GM18511 (cell line): ENCODE data around the gene ESYT3.
"Not testable (repeated sequence)": the region's sequence is repeated elsewhere in the genome, so short reads cannot be mapped to it uniquely, and the experiment has no call there.

Source experiments
- ATAC-seq: cut with Tn5 transposase; IDR thresholded peaks from one replicate; pipeline ENCODE4 v1.9.1; 2021; ENCODE audit warnings: mild to moderate bottlenecking, moderate library complexity; ENCODE audit not compliant: unreplicated experiment

Gene ESYT3

DNA sequence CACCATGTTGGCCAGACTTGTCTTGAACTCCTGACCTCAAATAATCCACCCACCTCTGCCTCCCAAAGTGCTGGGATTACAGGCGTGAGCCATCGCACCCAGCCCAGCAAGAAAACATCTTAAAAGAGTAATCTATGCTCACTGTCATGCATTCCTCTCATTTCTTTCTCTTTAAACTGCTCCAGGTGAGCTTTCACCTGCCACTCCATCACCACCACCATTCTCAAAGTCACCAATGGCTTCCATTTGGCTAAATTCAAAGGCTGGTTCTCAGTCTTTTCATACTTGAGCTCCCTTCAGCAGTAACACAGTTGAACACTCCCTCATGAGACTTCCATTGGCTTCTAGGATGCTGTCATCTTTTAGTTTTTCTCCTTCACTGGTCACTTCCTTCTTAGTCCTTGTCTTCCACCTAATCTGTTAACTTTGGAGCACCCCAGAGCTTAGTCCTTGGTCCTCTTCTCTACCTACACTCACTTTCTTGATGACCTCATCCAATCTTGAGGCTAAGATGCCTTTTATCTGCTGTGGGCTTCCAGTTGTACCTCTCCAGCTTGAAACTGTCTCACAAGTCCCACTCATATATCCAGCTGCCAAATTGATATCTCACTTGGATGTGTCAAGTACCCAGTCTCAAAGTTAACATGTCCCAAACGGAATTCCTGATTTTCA, 27.0 kb upstream of the ESYT3 start:
- ATAC-seq, result no peak

DNA sequence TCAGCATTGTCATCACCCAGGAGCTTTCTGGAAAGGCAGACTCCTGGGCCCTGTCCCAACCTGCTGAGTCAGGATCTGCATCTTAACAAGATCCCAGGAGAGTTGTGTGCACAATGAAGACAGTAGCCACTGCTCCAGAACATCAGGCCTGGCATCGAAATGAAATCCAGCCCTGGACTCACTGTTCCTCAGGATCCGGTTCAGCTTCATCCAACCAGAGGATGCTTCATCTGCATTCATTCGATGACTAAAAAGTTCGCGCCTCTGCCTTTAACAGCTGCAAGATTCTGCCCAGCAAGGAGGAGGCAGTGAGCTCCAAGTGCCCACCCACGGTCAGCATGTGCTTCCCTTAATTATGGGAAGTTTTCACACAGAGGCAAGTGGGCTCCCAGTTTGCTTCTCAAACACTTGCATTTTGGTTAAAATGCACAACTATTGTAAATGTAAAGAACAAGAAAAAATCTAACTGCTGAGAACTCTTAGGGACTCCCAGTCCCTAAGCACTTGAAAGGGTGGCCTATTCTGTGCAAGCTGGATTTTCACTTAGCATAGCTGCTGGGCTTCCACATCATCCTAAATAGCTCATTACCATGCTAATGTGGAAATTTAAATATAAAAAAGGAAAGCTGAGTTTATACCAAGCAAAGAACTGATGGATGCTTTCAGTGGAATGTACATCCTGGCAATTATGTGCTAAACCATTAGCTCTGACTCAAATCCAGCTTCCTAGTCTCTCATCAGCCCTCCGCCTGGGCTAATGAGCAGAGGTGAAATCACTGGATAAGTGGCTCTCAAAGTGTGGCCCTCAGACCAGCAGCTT, 25.5 kb upstream of the ESYT3 start:
- no peak for ATAC-seq

DNA sequence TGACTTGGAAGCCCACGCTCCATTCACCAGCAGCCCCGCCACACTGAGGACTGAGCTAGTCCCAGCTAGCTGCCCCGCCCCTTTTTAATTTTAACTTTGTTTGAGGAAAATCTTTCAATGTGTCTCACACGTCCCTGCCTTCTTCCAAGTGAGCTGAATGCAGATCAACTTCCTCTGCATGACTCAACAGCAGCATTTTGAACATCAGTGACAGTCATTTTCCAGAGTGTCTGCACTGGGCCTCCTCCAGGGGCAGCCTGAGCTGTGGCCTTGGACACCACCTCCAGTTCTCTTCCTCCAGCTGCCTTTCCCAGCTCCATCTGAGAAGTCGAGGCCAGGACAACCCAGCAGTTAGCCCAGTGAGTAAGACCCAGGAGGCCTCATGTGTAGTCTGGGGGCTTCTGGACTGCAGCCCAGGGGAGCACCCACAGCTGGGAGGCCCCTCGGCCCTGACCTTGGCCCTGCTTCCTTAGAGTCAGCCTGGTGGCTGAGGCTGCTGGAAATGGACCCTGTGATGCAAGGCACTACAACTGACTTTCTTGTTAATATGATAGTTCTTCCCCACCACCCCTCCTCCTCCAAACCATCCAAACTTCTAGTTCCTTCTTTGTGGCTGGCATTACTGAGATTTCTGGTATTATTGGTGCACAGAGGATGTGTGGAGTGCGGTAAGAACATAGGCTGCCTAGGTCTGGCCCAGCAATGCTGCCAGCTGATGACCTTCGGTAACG, 21.4 kb upstream of the ESYT3 start:
- no peak for ATAC-seq

DNA sequence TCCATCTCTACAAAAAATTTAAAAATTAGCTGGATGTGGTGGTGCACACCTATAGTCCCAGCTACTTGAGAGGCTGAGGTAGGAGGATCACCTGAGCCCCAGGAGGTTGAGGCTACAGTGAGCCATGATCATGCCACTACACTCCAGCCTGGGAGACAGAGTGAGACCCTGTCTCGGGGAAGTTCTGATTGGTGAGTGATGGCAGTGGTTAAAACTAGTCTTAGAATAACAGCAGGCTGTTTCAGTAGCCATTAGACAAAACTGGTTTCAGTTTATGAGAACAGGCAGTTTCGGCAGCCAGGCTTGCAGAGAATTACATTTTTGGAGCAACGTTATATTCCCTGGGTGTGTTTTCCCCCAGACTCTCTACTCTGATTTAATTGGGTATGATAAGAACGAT, 18.2 kb upstream of the ESYT3 start:
- not testable (repeated sequence) for ATAC-seq

DNA sequence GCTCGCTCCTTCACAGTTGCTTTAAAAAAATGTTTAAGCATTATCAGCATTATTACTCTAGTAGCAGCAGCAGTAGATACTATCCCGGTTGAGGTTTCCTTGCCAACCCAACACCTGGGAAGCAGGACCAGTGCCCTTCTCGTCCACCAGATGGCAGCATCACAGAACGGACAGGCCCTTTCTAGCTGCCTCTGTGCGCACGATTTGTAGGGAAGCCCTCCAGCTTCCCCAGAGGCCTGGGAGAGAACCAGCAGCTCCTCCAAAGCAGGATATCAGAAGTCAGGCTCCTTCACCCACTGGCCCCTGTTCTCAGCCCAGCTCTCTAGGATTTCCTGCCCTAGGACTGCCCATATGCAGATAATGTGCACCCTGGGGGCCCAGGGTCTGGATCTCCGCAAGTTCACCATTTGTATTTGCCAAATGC, 16.8 kb upstream of the ESYT3 start:
- peak; percentile 77 for ATAC-seq

DNA sequence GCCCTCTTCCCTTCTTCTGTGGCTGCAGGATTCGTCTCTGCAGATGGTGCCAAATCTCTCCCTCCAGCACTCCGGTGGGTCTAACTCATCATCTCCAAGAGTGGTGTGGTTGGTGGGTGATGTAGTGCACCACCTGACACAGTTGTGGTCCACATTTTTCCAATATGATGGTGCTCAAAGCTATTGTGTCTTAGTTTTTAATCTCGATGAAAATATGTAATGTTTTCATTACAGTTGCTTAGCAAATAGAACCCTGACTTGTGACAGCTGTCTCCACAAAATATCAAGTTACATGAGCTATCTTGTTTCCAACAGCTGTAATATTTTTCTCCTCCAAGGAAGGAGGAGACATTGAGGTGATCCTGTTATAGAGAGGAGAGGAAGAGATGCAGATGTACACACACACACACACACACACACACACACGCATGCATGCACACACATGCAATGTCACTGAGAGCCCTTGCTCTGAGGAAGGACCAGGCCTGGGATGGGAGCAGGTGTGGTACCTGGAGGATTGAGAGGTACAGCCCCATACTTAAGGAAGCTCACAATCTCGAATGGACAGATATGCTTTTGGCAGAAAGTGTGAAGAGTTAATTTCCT, 15.7 kb upstream of the ESYT3 start:
- ATAC-seq, result no peak

DNA sequence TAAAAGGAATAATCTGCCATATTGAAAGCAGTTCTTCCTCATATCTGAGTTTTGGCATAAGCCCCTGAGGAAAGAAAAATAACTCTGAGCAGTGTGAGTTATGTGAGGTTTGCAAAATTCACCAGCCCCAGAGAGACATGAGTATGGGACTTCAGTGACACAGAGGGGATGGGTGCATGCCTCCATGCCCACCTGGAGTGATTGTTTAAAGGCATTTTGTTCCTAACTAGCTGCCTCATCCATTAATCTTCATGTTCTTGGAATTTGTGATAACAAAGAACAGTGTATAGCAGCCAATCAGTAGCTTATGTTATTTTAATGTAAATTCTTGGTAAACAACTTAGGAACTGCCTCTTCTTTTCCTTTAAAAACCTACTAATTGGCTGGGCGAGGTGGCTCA, 11.1 kb upstream of the ESYT3 start:
- ATAC-seq, result no peak

DNA sequence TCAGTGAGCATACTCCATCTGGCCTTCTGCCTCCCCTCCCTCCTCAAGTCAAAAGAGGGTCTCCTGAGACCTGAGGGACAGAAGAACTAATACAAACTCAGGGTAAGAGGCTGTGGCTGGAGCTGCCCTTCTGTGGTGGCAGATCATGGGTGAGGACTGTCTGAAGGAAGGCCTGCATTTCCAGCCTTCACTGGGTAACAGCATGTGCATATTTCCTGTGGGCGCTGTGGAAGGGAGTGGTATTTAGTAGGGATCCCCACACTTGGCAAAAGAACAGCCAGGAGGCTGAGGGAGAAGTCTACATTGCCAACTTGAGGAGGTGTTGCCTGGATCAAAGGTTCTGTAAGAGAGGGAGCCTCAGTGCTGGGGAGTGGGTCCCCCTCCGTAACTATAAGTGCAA, 10.1 kb upstream of the ESYT3 start:
- ATAC-seq, result no peak

DNA sequence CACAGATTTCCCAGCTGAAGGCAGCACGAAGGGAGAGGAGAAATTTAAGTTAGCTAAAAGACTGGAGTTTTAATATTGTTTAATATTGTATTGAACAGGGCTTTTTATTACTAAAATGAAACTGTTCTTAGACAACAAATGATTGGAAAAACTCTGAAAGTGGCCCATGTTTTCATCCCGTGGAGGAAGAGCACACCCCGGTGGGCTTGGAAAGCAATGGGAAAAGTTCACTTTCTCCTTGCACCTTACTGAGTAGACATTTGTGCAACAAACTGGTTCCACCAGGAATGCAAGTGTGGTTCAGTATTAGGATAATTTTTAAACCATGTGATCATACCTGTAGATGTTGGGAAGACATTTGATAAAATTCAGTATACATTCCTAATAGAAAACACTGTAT, 8.2 kb upstream of the ESYT3 start:
- ATAC-seq, result no peak

DNA sequence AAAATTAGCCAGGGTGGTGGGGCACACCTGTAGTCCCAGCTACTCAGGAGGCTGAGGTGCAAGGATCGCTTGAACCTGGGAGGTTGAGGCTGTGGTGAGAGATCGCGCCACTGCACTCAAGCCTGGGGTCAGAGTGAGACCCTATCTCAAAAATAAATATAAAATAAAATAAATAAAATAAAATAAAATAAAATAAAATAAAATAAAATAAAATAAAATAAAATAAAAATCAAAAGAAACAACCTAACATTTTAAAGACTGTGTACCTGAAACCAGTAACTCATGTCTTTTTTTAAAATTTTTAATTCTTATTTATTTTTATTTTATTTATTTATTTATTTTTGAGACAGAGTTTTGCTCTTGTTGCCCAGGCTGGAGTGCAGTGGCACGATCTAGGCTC, 7.7 kb upstream of the ESYT3 start:
- ATAC-seq, result not testable (repeated sequence)

DNA sequence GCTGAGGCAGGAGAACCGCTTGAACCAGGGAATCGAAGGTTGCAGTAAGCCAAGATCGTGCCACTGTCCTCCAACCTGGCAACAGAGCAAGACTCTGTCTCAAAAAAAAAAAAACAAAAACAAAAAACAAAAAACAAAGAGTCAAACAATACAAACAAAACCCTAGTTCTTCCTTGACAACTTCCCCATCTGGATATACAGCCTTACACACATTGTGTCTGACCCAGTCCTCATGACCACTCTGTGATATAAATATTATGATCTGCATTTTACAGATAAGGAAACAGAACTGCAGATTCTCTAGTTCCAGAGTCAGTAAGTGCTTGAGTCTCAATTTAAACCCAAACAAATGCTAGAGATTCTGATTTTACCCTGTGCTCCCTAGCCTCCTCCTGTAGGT, 4.8 kb upstream of the ESYT3 start:
- no peak for ATAC-seq

DNA sequence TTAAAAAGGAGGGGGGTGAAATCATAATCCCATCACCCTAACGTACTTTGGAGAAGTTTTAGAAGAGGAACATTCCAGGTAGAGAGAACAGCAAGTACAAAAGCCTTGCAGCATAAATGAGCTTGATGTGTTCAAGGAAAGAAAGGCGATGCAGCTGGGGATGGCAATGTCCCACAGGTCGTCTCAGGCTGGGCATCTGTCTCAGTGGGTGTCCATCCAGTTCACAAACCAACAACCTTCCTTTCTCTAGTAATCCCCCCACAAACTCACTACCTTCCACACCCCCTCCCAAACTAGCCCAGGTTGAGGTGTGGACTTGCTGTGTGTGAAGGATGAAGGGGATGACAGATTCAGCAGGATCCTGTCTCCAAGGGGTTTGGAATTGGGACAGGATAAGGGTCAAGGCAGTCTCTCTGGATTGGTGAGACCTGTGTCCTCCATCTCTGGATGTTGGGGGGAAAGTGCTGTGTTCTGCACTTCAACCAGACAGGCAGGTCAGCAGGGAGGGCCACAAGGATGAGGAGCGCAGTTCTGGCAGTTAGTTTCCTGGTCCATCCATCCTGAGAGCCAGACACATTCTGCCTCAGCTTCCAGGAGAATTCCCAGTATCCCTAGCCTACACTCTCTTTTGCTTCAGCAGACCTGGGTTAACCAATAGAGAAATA, 1.7 kb upstream of the ESYT3 start:
- ATAC-seq, result no peak

DNA sequence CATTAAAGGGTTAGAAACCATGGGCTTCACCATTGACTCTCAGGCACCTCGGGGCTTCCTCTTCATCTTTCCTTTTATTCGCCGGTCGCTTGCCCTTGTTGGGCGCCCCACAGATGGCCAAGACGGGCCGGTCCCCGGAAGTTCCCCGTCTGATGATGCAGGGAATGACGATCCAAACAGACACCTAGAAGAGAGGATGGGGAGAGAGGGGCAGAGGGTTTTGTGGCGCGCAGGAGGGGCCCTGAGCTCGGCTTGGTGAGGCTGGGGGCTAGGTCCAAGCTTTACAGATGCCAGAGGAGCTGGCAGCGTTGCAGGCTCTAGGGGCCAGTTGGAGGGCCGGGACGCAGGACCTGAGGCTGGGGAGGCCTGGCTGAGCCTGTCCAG, 532 bp upstream of the ESYT3 start:
- ATAC-seq, result no peak

DNA sequence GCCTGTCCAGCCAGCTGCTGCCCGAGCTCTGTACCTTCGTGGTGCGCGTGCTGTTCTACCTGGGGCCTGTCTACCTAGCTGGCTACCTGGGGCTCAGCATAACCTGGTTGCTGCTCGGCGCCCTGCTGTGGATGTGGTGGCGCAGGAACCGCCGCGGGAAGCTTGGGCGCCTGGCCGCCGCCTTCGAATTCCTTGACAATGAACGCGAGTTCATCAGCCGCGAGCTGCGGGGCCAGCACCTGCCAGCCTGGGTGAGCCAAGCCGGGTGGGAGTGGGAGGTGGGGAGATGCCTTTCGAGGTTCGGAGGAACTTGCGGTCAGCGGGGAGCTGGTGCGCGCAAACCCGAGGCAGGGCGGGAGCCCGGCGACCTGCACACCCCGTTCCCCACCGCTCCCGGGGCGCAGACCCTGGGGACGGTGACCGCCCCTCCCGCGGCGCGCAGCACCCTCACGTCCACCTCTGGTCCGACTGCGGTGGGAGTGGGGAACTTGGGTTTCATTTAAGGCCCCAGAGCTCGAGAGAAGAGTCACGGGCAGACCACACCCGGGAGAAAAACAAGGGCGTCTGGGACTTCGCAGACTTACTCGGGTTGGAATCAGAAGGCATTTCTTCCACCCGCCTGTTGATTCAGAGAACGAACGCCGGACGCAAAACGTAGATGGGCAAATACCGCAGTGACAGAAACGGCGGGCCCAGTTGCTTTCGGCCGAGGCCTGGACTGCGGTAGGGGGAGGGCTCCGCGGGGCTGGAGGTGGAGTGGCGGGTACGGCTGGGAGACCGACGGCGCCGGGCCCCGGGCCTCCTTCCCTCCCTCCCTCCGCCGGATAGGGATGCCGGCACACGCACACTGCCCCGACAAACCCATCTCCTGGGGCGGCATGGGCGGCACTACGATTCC, 708 bp downstream of the ESYT3 start:
- peak; percentile 16 for ATAC-seq

DNA sequence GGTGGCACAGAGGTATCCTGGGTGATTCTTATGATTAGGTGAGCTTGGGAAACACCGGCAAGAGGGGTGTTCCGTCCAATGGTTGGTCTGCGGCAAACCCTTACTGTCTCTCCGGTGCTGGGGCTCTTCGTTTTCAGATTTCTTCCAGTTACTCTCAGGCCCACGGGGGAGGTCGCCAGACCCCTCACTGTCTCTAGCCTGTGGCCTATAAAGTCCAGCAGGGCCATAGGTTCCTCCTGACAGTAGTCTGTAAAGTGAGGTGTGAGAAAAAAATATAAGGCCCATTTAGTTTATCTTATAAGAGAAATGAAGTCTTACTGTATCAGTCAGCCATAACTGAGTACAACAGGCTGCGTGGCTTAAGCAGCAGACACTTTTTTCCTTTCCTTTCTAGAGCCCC, 1.4 kb downstream of the ESYT3 start:
- no peak for ATAC-seq

DNA sequence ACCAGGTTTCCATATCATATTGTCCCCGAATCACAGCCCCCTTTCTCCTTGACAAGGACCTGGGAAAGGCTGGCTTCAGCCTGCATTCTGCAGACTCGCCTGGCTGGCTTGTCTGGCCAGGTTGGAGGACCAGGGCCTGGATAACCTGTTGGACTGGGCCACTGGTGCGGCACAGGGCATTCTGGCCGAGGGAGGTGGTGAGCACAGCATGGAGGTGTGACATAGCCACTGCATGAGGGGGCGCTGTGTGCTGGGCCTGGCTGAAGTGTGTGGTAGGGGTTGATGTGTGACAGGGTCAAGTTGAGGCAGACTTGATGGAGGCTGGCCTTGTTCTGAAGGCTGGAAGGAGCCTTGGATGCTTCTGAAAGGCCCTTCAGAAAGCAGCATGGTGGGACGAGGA, 2.9 kb downstream of the ESYT3 start:
- ATAC-seq, result no peak

DNA sequence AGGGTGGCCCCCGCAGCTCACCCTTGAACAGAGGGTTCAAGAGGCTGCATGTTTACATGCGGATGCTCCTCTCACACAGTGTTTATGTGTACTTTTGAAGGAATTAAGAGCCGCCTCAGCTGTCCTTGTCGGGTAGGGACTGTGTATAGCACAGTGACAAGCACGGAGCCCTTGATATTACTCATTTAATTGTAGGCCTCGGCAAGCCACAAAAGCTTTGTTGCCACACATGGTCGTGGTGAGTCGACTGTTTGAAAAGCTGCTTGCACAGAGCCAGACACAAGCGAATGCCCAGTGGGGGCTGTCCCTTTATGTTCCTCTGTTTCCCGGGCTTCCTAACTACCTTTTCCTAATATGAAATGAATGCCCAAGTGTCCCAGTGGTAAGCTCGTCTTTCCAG, 4.5 kb downstream of the ESYT3 start:
- no peak for ATAC-seq

DNA sequence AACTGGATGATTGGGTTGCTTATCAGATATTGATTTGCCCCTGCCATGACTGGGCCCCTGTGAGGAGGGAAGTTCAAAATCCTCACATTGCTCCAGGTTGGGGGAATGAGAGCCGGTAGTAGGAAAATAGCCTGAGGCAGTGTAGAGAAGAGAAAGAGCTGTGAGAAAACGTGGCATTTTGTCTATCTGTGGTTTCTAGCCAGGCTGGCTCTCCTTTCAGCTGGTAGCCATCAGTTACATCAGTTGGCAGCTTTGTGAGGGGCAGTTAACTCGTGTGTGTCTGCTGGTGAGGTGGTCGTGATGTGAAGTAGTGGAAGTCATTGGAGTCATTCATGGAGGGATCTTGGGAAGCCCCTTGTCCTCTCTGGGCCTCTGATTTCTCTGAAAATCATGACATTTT, 5.2 kb downstream of the ESYT3 start:
- ATAC-seq, result no peak

DNA sequence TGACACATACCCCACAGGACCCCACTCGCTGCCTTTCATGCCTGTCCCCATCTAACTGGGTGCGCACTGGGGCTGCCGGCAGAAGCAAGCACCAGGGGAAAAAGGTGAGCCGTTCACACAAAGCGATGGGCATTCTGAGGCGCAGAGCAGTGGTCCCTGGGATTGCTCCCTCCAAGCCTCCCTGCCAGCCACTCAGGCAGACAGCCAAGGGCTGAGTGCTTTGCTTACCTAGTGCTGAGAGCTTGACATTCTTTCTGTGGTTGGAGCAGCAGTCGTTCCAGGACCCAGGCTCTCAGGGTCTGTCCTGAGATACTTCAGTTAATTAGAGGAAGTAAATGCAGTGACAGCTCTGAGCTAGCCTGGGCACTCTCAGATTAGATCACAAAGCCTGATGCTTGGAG, 5.7 kb downstream of the ESYT3 start:
- ATAC-seq, result no peak

DNA sequence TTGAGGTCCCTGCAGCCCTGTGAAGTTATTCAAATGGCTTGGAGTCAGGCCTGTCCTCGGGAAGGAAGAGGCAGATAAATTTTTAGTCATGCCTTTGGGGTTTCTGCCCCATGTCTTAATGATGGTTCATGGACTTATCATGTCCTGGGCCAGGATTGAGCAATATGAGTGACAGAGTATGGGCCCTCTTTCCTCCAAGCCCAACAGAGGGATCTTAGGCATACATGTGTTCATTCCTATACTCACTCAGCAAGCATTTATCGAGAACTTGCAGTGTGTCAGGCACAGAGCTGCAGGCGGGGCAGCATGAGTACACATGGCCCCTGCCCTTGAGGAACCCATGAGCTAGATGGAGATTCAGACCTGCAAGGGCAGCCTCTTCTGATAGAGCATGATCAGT, 6.2 kb downstream of the ESYT3 start:
- ATAC-seq, result no peak
